Measurements from ENCODE around the gene ACIN1. TPM values are rescaled to one million over a fixed set of nuclear protein-coding genes. Genes with fewer than 3 reads are reported as not detected.
"Not testable (repeated sequence)": the region's sequence is repeated elsewhere in the genome, so short reads cannot be mapped to it uniquely, and the experiment has no call there.

The ACIN1 gene
- total RNA-seq, 2 experiments from 2014 or later, result 282 to 288 TPM

GRCh38 chr14:23112359-23113178, 17.6 kb upstream of the ACIN1 start:
- no peak for TF ChIP-seq CTCF (IDR thresholded peaks at IDR 0.05)
- intact Hi-C loops (cut with DNase I, micrococcal nuclease), result loop anchor here in 1 of 2 experiments (5.0 kb wide), 1 partner anchor 40 kb away; no protein-coding TSS in a partner anchor
- Histone ChIP-seq H3K4me3 (ENCODE audit: low read length) (no peak overlapping the region), H3K36me3 (ENCODE audit: insufficient read depth, low read length) (no peaks in the 10 kb centered on the region), H3K27me3 (ENCODE audit: control insufficient read depth in 1 of 2, insufficient read depth in 2 of 2, low read length in 2 of 2) (peaks cover 16 to 19% of the 10 kb centered on the region in 2 experiments), H3K9me3 (ENCODE audit: control insufficient read depth in 1 of 2, insufficient read depth in 1 of 2, low read length in 2 of 2) (no peaks in the 10 kb centered on the region), H3K27ac (ENCODE audit: low read depth in 1 of 2, low read length in 2 of 2) (no peak overlapping the region), H3K4me1 (ENCODE audit: insufficient read depth, low read length) (peaks cover 13% of the 10 kb centered on the region)
- Mint-ChIP-seq H3K4me1 (ENCODE audit: low read depth) (peaks cover 16% of the 10 kb centered on the region), H3K27ac (no peak overlapping the region), H3K36me3 (ENCODE audit: low read depth) (no peaks in the 10 kb centered on the region), H3K27me3 (no peaks in the 10 kb centered on the region), H3K9me3 (no peaks in the 10 kb centered on the region), H3K4me3 (no peak overlapping the region)
- ATAC-seq (ENCODE audit: poor library complexity) (no peak), DNase-seq (no peak)
- POLR2A ChIA-PET, result interaction anchor here (1.5 kb wide), 1 partner anchor 17 kb away, joined by 4 read pairs; the partner anchor contains the start of genes ACIN1 and C14orf119
- CTCF ChIA-PET, result interaction anchor here (1.1 kb wide), 2 partner anchors 18 to 36 kb away, joined by 3 read pairs; partner anchors contain the start of gene ACIN1

GRCh38 chr14:23110579-23111365, 15.8 kb upstream of the ACIN1 start:
- peaks cover 16 to 19% of the 10 kb centered on the region in 2 experiments for H3K27me3 ChIP-seq (ENCODE audit: control insufficient read depth in 1 of 2, insufficient read depth in 2 of 2, low read length in 2 of 2)
- no peak overlapping the region for H3K27ac Mint-ChIP-seq
- H3K27ac ChIP-seq (ENCODE audit: low read depth in 1 of 2, low read length in 2 of 2), result no peak overlapping the region
- no peaks in the 10 kb centered on the region for H3K27me3 Mint-ChIP-seq
- ChIA-PET CTCF (interaction anchor here (2.2 to 2.5 kb wide), 3 partner anchors 10 to 42 kb away, joined by 9 to 15 read pairs (median 14); no protein-coding TSS in a partner anchor), POLR2A (no interaction called here)
- TF ChIP-seq CTCF (IDR thresholded peaks at IDR 0.05), result no peak
- no peaks in the 10 kb centered on the region for H3K4me1 Mint-ChIP-seq (ENCODE audit: low read depth)
- no peaks in the 10 kb centered on the region for H3K9me3 Mint-ChIP-seq
- H3K4me3 Mint-ChIP-seq, result no peak overlapping the region
- H3K36me3 Mint-ChIP-seq (ENCODE audit: low read depth), result no peaks in the 10 kb centered on the region
- no peak for ATAC-seq (ENCODE audit: poor library complexity)
- H3K4me3 ChIP-seq (ENCODE audit: low read length), result no peak overlapping the region
- DNase-seq, result no peak
- H3K36me3 ChIP-seq (ENCODE audit: insufficient read depth, low read length), result no peaks in the 10 kb centered on the region
- H3K4me1 ChIP-seq (ENCODE audit: insufficient read depth, low read length), result peaks cover 3% of the 10 kb centered on the region
- intact Hi-C loops (cut with DNase I, micrococcal nuclease), result loop anchor here in 1 of 2 experiments (5.0 kb wide), 1 partner anchor 38 kb away; no protein-coding TSS in a partner anchor
- H3K9me3 ChIP-seq (ENCODE audit: control insufficient read depth in 1 of 2, insufficient read depth in 1 of 2, low read length in 2 of 2), result no peaks in the 10 kb centered on the region

GRCh38 chr14:23109769-23110168, 14.8 kb upstream of the ACIN1 start:
- TF ChIP-seq CTCF (IDR thresholded peaks at IDR 0.05), result no peak
- H3K27me3 ChIP-seq (ENCODE audit: control insufficient read depth in 1 of 2, insufficient read depth in 2 of 2, low read length in 2 of 2), result peaks cover 16 to 19% of the 10 kb centered on the region in 2 experiments
- no peaks in the 10 kb centered on the region for H3K36me3 ChIP-seq (ENCODE audit: insufficient read depth, low read length)
- no peak overlapping the region for H3K4me3 ChIP-seq (ENCODE audit: low read length)
- Mint-ChIP-seq H3K4me3 (no peak overlapping the region), H3K4me1 (ENCODE audit: low read depth) (no peaks in the 10 kb centered on the region), H3K27ac (no peak overlapping the region), H3K36me3 (ENCODE audit: low read depth) (no peaks in the 10 kb centered on the region), H3K27me3 (no peaks in the 10 kb centered on the region), H3K9me3 (no peaks in the 10 kb centered on the region)
- ATAC-seq (ENCODE audit: poor library complexity) (no peak), DNase-seq (no peak)
- H3K9me3 ChIP-seq (ENCODE audit: control insufficient read depth in 1 of 2, insufficient read depth in 1 of 2, low read length in 2 of 2), result no peaks in the 10 kb centered on the region
- ChIA-PET POLR2A (interaction anchor here (0.7 to 1.4 kb wide), 2 partner anchors 12 to 15 kb away, joined by 3 to 4 read pairs; partner anchors contain the start of genes ACIN1 and C14orf119), CTCF (interaction anchor here (0.7 to 2.5 kb wide), 5 partner anchors 11 to 284 kb away, joined by 3 to 15 read pairs (median 9); partner anchors contain the start of genes ACIN1 and C14orf119)
- intact Hi-C loops (cut with DNase I, micrococcal nuclease), result loop anchor here (1.0 to 5.0 kb wide), 2 partner anchors 37 to 40 kb away; no protein-coding TSS in a partner anchor
- H3K4me1 ChIP-seq (ENCODE audit: insufficient read depth, low read length), result peaks cover 3% of the 10 kb centered on the region
- no peak overlapping the region for H3K27ac ChIP-seq (ENCODE audit: low read depth in 1 of 2, low read length in 2 of 2)

GRCh38 chr14:23108169-23108568, 13.2 kb upstream of the ACIN1 start:
- H3K36me3 ChIP-seq (ENCODE audit: insufficient read depth, low read length); H3K27ac Mint-ChIP-seq; H3K4me3 Mint-ChIP-seq; H3K9me3 Mint-ChIP-seq; H3K9me3 ChIP-seq (ENCODE audit: control insufficient read depth in 1 of 2, insufficient read depth in 1 of 2, low read length in 2 of 2); DNase-seq; H3K27me3 Mint-ChIP-seq; H3K4me3 ChIP-seq (ENCODE audit: low read length); H3K4me1 Mint-ChIP-seq (ENCODE audit: low read depth); intact Hi-C loops (cut with DNase I, micrococcal nuclease); H3K4me1 ChIP-seq (ENCODE audit: insufficient read depth, low read length); POLR2A ChIA-PET; H3K27ac ChIP-seq (ENCODE audit: low read depth in 1 of 2, low read length in 2 of 2); H3K36me3 Mint-ChIP-seq (ENCODE audit: low read depth); ATAC-seq (ENCODE audit: poor library complexity): not testable (repeated sequence)
- CTCF ChIA-PET, result interaction anchor here (1.7 to 2.4 kb wide), 3 partner anchors 14 to 39 kb away, joined by 5 to 15 read pairs (median 9); partner anchors contain the start of genes ACIN1 and C14orf119
- H3K27me3 ChIP-seq (ENCODE audit: control insufficient read depth in 1 of 2, insufficient read depth in 2 of 2, low read length in 2 of 2), result peaks cover 16% of the 10 kb centered on the region in 2 experiments
